K562 (cell line): ENCODE data around the gene ULK1.

Experiments
- EZH2 ChIP-seq: IDR thresholded peaks from 2 replicates; pipeline ENCODE4 v1.6.1; 2012; ENCODE audit warnings: low read depth, mild to moderate bottlenecking, inconsistent platforms, low read length, borderline replicate concordance
- GABPA ChIP-seq: fragments of 200-800 bp; sonication (Bioruptor generic); conservative IDR thresholded peaks from 2 replicates; pipeline ENCODE4 v1.6.1; 2016; ENCODE audit warnings: low read depth, missing genetic modification characterization, missing compliant biosample characterization
- IRF2 ChIP-seq: sonication (generic); formaldehyde crosslinking; IDR thresholded peaks from 2 replicates; pipeline ENCODE4 v1.8.1; 2022; ENCODE audit warnings: mild to moderate bottlenecking, missing genetic modification reagents
- POLR2A ChIP-seq: fragments of 450-650 bp; conservative IDR thresholded peaks from 2 replicates; pipeline ENCODE4 v1.6.1; 2016
- RNF2 ChIP-seq: sonication (generic); IDR thresholded peaks from 2 replicates; pipeline ENCODE4 v1.6.1; 2016
- TEAD4 ChIP-seq, 2 experiments: sonication (generic) in 1 of 2; formaldehyde crosslinking in 1 of 2; IDR thresholded peaks; 2 replicates each; pipeline versions ENCODE4 v1.6.1 to v1.8.0; 2012 to 2022; ENCODE audit warnings: borderline replicate concordance in 1 of 2, inconsistent platforms in 1 of 2, low read length in 1 of 2, mild to moderate bottlenecking in 1 of 2, missing genetic modification reagents in 1 of 2
- TF ChIP-seq, protein P1 (sequence below), 3 experiments: IDR thresholded peaks in 2 of 3; conservative IDR thresholded peaks in 1 of 3; 2 replicates each; pipeline ENCODE4 v1.5.1; 2011 to 2012; ENCODE audit warnings: low read length in 3 of 3, mild to moderate bottlenecking in 3 of 3, control low read depth in 2 of 3, improper control_type of control experiment in 1 of 3, inconsistent platforms in 1 of 3, low read depth in 1 of 3, mixed read lengths in 1 of 3, moderate library complexity in 1 of 3; ENCODE audit not compliant: insufficient read depth in 2 of 3
- TF ChIP-seq, protein P2 (sequence below), 2 experiments: fragments of 450-650 bp in 1 of 2; sonication (generic) in 1 of 2; formaldehyde crosslinking in 1 of 2; IDR thresholded peaks in 1 of 2; conservative IDR thresholded peaks in 1 of 2; 2 replicates each; pipeline versions ENCODE4 v1.6.1 to v1.8.1; 2016 to 2023; ENCODE audit warnings: mild to moderate bottlenecking in 2 of 2, moderate library complexity in 2 of 2, inconsistent platforms in 1 of 2, missing genetic modification reagents in 1 of 2
- TF ChIP-seq, protein P3 (sequence below), 2 experiments: fragments of 450-650 bp; formaldehyde crosslinking in 1 of 2; IDR thresholded peaks; 2 replicates each; pipeline versions ENCODE4 v1.4.0 to v1.6.1; 2014 to 2020; ENCODE audit warnings: mild to moderate bottlenecking in 2 of 2, borderline replicate concordance in 1 of 2, low read depth in 1 of 2
- TF ChIP-seq, protein P4 (sequence below): fragments of 250-450 bp; sonication (Bioruptor Pico); IDR thresholded peaks from 2 replicates; pipeline ENCODE4 v1.8.0; 2021; ENCODE audit warnings: moderate library complexity, mild to moderate bottlenecking, inconsistent platforms
- TF ChIP-seq, protein P5 (sequence below): fragments of 450-650 bp; IDR thresholded peaks from 2 replicates; pipeline ENCODE4 v1.6.1; 2016; ENCODE audit warnings: borderline replicate concordance
- TF ChIP-seq, protein P6 (sequence below): sonication (generic); formaldehyde crosslinking; IDR thresholded peaks from 2 replicates; pipeline ENCODE4 v1.8.1; 2022; ENCODE audit warnings: missing genetic modification reagents

DNA sequence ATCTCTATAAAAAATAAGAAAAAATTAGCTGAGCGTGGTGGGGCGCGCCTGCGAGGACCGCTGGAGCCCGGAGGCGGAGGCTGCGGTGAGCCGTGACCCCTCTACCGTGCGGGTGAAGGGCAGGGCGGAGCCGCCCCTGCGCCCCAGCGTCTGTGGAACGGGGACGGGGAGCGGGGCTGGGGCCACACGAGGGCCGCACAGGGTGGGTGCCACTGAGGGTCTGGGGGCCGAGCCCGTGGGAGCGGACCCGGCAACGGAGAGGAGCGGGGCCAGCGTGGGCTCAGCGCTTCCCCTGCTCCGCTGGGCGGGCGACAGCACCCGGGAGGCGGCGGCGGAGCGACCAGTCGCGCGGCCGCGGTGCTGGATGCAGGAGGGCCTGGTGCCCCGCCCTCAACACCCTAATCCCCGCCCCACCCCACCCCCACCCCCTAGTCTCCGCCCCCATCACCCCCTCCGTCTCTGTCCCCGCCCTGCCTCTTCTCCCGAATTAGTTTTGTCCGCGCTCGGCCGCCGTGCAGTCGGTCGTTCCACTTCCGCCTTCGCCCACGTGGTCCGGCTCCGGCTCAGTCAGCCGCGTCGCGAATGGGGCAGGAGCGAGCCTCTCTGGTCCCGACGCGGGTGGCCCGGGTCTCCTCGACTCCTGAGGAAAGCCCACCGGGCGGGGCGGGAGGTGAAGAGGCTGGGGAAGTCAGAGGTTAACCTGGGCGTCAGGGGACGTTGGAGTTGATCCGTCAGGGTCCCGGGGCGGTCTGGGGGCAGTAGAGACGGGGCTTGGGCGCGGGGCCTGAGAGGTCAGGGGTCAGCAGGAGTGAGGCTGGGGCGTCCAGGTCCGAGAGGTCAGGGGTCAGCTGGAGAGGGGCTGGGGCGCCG, 34.5 kb downstream of the ULK1 start, which contains the start of gene PUS1:
- TF ChIP-seq, protein P1, sequence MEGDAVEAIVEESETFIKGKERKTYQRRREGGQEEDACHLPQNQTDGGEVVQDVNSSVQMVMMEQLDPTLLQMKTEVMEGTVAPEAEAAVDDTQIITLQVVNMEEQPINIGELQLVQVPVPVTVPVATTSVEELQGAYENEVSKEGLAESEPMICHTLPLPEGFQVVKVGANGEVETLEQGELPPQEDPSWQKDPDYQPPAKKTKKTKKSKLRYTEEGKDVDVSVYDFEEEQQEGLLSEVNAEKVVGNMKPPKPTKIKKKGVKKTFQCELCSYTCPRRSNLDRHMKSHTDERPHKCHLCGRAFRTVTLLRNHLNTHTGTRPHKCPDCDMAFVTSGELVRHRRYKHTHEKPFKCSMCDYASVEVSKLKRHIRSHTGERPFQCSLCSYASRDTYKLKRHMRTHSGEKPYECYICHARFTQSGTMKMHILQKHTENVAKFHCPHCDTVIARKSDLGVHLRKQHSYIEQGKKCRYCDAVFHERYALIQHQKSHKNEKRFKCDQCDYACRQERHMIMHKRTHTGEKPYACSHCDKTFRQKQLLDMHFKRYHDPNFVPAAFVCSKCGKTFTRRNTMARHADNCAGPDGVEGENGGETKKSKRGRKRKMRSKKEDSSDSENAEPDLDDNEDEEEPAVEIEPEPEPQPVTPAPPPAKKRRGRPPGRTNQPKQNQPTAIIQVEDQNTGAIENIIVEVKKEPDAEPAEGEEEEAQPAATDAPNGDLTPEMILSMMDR (IDR thresholded peaks at IDR 0.05 in 2 of 3, conservative IDR thresholded peaks at IDR 0.05 in 1 of 3; ENCODE audit: insufficient read depth in 2 of 3, low read depth in 1 of 3, low read length in 3 of 3), result no peak; a peak in 1 of 6 replicates
- TF ChIP-seq IRF2 (no peak), EZH2 (no peak), GABPA (tag) (peak; percentile 78), TEAD4 (IDR thresholded peaks at IDR 0.05; ENCODE audit: low read length) (no peak), TEAD4 (CRISPR knock-in tag; IDR thresholded peaks at IDR 0.05; ENCODE audit: borderline replicate concordance) (no peak), RNF2 (no peak), POLR2A (peak; percentile 87)
- TF ChIP-seq, protein P2, sequence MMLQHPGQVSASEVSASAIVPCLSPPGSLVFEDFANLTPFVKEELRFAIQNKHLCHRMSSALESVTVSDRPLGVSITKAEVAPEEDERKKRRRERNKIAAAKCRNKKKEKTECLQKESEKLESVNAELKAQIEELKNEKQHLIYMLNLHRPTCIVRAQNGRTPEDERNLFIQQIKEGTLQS (IDR thresholded peaks at IDR 0.05), result no peak
- TF ChIP-seq, protein P2 (CRISPR knock-in tag; conservative IDR thresholded peaks at IDR 0.05), result 0 out of 2 replicates have a peak, but pooled peaks have one; percentile 10
- TF ChIP-seq, protein P3, sequence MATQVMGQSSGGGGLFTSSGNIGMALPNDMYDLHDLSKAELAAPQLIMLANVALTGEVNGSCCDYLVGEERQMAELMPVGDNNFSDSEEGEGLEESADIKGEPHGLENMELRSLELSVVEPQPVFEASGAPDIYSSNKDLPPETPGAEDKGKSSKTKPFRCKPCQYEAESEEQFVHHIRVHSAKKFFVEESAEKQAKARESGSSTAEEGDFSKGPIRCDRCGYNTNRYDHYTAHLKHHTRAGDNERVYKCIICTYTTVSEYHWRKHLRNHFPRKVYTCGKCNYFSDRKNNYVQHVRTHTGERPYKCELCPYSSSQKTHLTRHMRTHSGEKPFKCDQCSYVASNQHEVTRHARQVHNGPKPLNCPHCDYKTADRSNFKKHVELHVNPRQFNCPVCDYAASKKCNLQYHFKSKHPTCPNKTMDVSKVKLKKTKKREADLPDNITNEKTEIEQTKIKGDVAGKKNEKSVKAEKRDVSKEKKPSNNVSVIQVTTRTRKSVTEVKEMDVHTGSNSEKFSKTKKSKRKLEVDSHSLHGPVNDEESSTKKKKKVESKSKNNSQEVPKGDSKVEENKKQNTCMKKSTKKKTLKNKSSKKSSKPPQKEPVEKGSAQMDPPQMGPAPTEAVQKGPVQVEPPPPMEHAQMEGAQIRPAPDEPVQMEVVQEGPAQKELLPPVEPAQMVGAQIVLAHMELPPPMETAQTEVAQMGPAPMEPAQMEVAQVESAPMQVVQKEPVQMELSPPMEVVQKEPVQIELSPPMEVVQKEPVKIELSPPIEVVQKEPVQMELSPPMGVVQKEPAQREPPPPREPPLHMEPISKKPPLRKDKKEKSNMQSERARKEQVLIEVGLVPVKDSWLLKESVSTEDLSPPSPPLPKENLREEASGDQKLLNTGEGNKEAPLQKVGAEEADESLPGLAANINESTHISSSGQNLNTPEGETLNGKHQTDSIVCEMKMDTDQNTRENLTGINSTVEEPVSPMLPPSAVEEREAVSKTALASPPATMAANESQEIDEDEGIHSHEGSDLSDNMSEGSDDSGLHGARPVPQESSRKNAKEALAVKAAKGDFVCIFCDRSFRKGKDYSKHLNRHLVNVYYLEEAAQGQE (IDR thresholded peaks at IDR 0.05; ENCODE audit: borderline replicate concordance), result no peak; the same call in 1 of the 2 replicates
- TF ChIP-seq, protein P3 (CRISPR knock-in tag; IDR thresholded peaks at IDR 0.05; ENCODE audit: low read depth), result peak; percentile 23; the same call in 1 of the 2 replicates
- TF ChIP-seq, protein P4, sequence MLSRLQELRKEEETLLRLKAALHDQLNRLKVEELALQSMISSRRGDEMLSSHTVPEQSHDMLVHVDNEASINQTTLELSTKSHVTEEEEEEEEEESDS (CRISPR knock-in tag), result no peak
- TF ChIP-seq, protein P5, sequence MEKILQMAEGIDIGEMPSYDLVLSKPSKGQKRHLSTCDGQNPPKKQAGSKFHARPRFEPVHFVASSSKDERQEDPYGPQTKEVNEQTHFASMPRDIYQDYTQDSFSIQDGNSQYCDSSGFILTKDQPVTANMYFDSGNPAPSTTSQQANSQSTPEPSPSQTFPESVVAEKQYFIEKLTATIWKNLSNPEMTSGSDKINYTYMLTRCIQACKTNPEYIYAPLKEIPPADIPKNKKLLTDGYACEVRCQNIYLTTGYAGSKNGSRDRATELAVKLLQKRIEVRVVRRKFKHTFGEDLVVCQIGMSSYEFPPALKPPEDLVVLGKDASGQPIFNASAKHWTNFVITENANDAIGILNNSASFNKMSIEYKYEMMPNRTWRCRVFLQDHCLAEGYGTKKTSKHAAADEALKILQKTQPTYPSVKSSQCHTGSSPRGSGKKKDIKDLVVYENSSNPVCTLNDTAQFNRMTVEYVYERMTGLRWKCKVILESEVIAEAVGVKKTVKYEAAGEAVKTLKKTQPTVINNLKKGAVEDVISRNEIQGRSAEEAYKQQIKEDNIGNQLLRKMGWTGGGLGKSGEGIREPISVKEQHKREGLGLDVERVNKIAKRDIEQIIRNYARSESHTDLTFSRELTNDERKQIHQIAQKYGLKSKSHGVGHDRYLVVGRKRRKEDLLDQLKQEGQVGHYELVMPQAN, result peak; percentile 100
- TF ChIP-seq, protein P6, sequence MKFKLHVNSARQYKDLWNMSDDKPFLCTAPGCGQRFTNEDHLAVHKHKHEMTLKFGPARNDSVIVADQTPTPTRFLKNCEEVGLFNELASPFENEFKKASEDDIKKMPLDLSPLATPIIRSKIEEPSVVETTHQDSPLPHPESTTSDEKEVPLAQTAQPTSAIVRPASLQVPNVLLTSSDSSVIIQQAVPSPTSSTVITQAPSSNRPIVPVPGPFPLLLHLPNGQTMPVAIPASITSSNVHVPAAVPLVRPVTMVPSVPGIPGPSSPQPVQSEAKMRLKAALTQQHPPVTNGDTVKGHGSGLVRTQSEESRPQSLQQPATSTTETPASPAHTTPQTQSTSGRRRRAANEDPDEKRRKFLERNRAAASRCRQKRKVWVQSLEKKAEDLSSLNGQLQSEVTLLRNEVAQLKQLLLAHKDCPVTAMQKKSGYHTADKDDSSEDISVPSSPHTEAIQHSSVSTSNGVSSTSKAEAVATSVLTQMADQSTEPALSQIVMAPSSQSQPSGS (CRISPR knock-in tag), result no peak
